ENCODE measurements around the gene ITLN2.

- TF ChIP-seq EZH2phosphoT487 (IDR thresholded peaks at IDR 0.05; ENCODE audit: low read depth, severe bottlenecking, unreplicated experiment) (no peak), CTCF (IDR thresholded peaks at IDR 0.05; ENCODE audit: poor library complexity) (peak; percentile 53), EZH2 (IDR thresholded peaks at IDR 0.05; ENCODE audit: borderline replicate concordance) (no peak)
These were observed 39.1 kb upstream of the ITLN2 start for GRCh38 chr1:160993544-160994193.

Data from hepatocyte (in vitro differentiated cells).